ENCODE results near the gene EXOC6B.

Gene EXOC6B

GRCh38 chr2:72636210-72636609 lies 189.6 kb downstream of the EXOC6B start:
- no peak overlapping the region for H3K4me3 ChIP-seq (ENCODE audit: low read depth, low read length)
- TF ChIP-seq, protein P1, sequence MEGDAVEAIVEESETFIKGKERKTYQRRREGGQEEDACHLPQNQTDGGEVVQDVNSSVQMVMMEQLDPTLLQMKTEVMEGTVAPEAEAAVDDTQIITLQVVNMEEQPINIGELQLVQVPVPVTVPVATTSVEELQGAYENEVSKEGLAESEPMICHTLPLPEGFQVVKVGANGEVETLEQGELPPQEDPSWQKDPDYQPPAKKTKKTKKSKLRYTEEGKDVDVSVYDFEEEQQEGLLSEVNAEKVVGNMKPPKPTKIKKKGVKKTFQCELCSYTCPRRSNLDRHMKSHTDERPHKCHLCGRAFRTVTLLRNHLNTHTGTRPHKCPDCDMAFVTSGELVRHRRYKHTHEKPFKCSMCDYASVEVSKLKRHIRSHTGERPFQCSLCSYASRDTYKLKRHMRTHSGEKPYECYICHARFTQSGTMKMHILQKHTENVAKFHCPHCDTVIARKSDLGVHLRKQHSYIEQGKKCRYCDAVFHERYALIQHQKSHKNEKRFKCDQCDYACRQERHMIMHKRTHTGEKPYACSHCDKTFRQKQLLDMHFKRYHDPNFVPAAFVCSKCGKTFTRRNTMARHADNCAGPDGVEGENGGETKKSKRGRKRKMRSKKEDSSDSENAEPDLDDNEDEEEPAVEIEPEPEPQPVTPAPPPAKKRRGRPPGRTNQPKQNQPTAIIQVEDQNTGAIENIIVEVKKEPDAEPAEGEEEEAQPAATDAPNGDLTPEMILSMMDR (IDR thresholded peaks at IDR 0.05; ENCODE audit: insufficient read depth, low read depth, low read length, missing control alignments), result no peak
- DNase-seq (ENCODE audit: low read depth), result no peak

DNA sequence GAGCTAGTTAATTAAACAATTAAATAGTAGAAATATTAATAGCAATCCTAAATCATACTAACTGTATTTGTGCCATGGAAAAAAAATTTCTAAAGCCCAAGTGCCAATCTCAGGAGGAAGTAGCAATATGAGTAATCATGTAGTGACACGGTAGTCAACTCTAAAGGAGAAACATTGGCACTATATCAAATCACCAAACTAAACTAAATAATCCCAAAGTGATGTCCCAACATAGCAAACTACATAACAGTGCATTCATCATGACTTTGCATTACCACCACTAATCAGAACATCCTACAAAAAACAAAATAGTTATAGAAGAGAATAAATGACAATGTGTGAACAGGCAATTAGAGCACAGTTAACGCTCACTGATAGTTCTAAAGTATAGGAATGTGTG lies 195.1 kb downstream of the EXOC6B start:
- DNase-seq (ENCODE audit: low read depth), result no peak
- TF ChIP-seq, protein P1 (IDR thresholded peaks at IDR 0.05; ENCODE audit: insufficient read depth, low read depth, low read length, missing control alignments), result no peak

DNA sequence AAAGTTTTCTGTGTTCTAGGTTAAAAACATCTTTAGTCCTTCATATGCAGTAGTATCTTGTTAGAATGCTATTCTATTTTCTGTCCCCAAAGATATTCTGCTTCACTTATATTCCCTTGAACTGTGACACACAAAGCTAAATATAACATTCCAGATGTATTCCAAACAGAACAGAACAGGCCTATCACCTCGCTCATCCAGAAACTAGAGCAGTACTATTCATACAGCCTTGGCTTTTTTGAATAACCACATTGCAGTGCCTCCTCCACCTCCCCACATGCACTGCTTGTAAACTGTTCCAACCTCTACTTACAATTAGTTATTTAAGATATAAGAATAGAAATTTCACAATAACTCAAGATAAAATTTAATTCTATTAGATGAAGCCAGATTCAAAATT lies 196.8 kb downstream of the EXOC6B start:
- TF ChIP-seq, protein P1 (IDR thresholded peaks at IDR 0.05; ENCODE audit: insufficient read depth, low read depth, low read length, missing control alignments), result no peak
- no peak for DNase-seq (ENCODE audit: low read depth)

More for the DNA sequence above, 195.1 kb downstream of the EXOC6B start:
- no peak overlapping the region for H3K4me3 ChIP-seq (ENCODE audit: low read depth, low read length)

GRCh38 chr2:72627083-72627482 lies 198.8 kb downstream of the EXOC6B start:
- H3K4me3 ChIP-seq (ENCODE audit: low read depth, low read length), result no peak overlapping the region
- TF ChIP-seq, protein P1 (IDR thresholded peaks at IDR 0.05; ENCODE audit: insufficient read depth, low read depth, low read length, missing control alignments), result no peak
- DNase-seq (ENCODE audit: low read depth), result no peak

More for the DNA sequence above, 196.8 kb downstream of the EXOC6B start:
- no peak overlapping the region for H3K4me3 ChIP-seq (ENCODE audit: low read depth, low read length)

GRCh38 chr2:72625366-72625765 lies 200.5 kb downstream of the EXOC6B start:
- DNase-seq (ENCODE audit: low read depth), result no peak
- H3K4me3 ChIP-seq (ENCODE audit: low read depth, low read length), result no peak overlapping the region
- TF ChIP-seq, protein P1 (IDR thresholded peaks at IDR 0.05; ENCODE audit: insufficient read depth, low read depth, low read length, missing control alignments), result no peak

DNA sequence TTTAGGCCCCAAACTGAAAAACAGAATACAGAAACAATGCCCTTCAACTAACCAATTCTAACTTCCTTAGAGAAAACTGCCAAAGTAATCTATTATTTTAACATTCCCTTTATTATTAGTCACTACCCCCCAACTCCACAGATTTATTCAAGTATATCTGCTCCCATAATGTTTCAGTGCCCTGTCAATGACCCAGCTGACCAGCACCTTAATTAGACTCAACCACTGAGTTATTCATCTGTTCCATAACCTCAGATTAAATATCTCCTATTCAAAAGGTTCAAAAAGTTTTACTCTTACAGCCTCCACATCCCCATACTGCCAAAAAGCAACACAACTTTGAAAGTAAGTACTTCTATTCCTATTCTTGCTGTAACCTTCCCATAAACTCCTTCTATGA lies 202.4 kb downstream of the EXOC6B start:
- no peak for DNase-seq (ENCODE audit: low read depth)
- no peak overlapping the region for H3K4me3 ChIP-seq (ENCODE audit: low read depth, low read length)
- TF ChIP-seq, protein P1 (IDR thresholded peaks at IDR 0.05; ENCODE audit: insufficient read depth, low read depth, low read length, missing control alignments), result no peak

DNA sequence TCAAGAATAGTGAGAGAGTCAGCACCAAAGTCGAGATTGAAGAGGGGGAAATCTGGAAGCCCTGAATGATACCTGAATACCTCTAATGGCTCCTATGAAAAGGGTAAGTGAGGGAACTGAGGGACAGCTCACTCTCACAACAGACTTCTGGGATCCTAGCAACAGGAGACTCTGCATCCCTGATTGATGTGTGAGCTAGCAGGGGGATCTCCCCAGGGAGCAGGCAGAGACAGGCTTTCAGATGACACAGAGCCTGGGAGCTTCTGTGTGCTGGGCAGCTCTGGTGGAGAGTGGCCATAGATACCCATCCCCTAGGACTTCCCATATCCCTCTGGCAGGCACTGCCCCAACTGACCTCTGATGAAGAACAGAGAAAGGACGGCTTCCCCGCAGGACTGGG lies 206.2 kb downstream of the EXOC6B start:
- no peak for DNase-seq (ENCODE audit: low read depth)
- TF ChIP-seq, protein P1 (IDR thresholded peaks at IDR 0.05; ENCODE audit: insufficient read depth, low read depth, low read length, missing control alignments), result no peak
- H3K4me3 ChIP-seq (ENCODE audit: low read depth, low read length), result no peak overlapping the region
